Measurements from ENCODE around the gene TMEM130.

GRCh38 chr7:98910427-98910826 lies 40.6 kb upstream of the TMEM130 start:
- TF ChIP-seq CTCF (IDR thresholded peaks at IDR 0.05; ENCODE audit: poor library complexity, severe bottlenecking) (no peak), EZH2 (IDR thresholded peaks at IDR 0.05; ENCODE audit: borderline replicate concordance, insufficient read depth, low read length, poor library complexity, severe bottlenecking) (no peak), TAF1 (IDR thresholded peaks at IDR 0.05; ENCODE audit: low read depth) (no peak), RAD21 (conservative IDR thresholded peaks at IDR 0.05) (no peak), SMC3 (conservative IDR thresholded peaks at IDR 0.05; ENCODE audit: poor library complexity) (no peak), EP300 (conservative IDR thresholded peaks at IDR 0.05; ENCODE audit: poor library complexity, severe bottlenecking) (no peak), POLR2AphosphoS5 (IDR thresholded peaks at IDR 0.05) (no peak), MXI1 (conservative IDR thresholded peaks at IDR 0.05; ENCODE audit: poor library complexity, severe bottlenecking) (no peak), REST (IDR thresholded peaks at IDR 0.05; ENCODE audit: borderline replicate concordance) (no peak)

All from neural cell (in vitro differentiated cells).